K562 (cell line): ENCODE measurements around the gene SLC30A1. TPM values are rescaled to one million over a fixed set of nuclear protein-coding genes. Genes with fewer than 3 reads are reported as not detected.
A peak's percentile ranks its signal among the peaks of the same experiment; 100 is the strongest.

ENCODE experiments used
- ATF3 ChIP-seq, 2 experiments: fragments of 450-650 bp in 1 of 2; sonication (generic) in 1 of 2; formaldehyde crosslinking in 1 of 2; IDR thresholded peaks in 1 of 2; conservative IDR thresholded peaks in 1 of 2; 2 replicates each; pipeline versions ENCODE4 v1.6.1 to v1.8.1; 2016 to 2023; ENCODE audit warnings: mild to moderate bottlenecking in 2 of 2, moderate library complexity in 2 of 2, inconsistent platforms in 1 of 2, missing genetic modification reagents in 1 of 2
- CREB3L1 ChIP-seq: fragments of 450-650 bp; IDR thresholded peaks from 2 replicates; pipeline ENCODE4 v1.6.1; 2014; ENCODE audit warnings: low read depth, mild to moderate bottlenecking, moderate library complexity, borderline replicate concordance
- ETV1 ChIP-seq: fragments of 450-650 bp; conservative IDR thresholded peaks from 2 replicates; pipeline ENCODE4 v1.6.1; 2016; ENCODE audit warnings: missing genetic modification characterization, control low read depth, low read depth, missing compliant biosample characterization
- HDAC8 ChIP-seq: fragments of 450-650 bp; IDR thresholded peaks from 2 replicates; pipeline ENCODE4 v1.6.1; 2016; ENCODE audit warnings: mild to moderate bottlenecking, missing genetic modification characterization, moderate library complexity, missing compliant biosample characterization
- IFI16 ChIP-seq: fragments of 250-450 bp; sonication (Bioruptor Pico); IDR thresholded peaks from 2 replicates; pipeline ENCODE4 v2.1.2; 2022; ENCODE audit warnings: mild to moderate bottlenecking, inconsistent platforms
- KDM5B ChIP-seq: fragments of 200-600 bp; sonication (generic); IDR thresholded peaks from 2 replicates; pipeline ENCODE4 v1.6.1; 2012; ENCODE audit warnings: low read depth, mild to moderate bottlenecking, moderate library complexity, low read length, control low read depth, inconsistent platforms; ENCODE audit not compliant: insufficient replicate concordance
- MBD1 ChIP-seq: fragments of 250-450 bp; sonication (Bioruptor Pico); IDR thresholded peaks from 2 replicates; pipeline ENCODE4 v1.8.0; 2022; ENCODE audit warnings: inconsistent platforms
- PHTF2 ChIP-seq: fragments of 250-450 bp; sonication (Bioruptor Pico); IDR thresholded peaks from 2 replicates; pipeline ENCODE4 v1.5.0; 2021; ENCODE audit warnings: mild to moderate bottlenecking
- POLR3G ChIP-seq: IDR thresholded peaks from 2 replicates; pipeline ENCODE4 v1.6.1; 2011; ENCODE audit not compliant: insufficient read length, insufficient replicate concordance; ENCODE audit errors: extremely low read depth
- RBFOX2 ChIP-seq: fragments of 200-400 bp; formaldehyde crosslinking; IDR thresholded peaks from 2 replicates; pipeline ENCODE4 v1.6.1; 2017; ENCODE audit warnings: low read depth, mild to moderate bottlenecking, low read length, moderate library complexity
- RBM15 ChIP-seq: fragments of 200-400 bp; formaldehyde crosslinking; IDR thresholded peaks from 2 replicates; pipeline ENCODE4 v1.6.1; 2018; ENCODE audit warnings: mild to moderate bottlenecking, low read length, moderate library complexity; ENCODE audit not compliant: insufficient read depth
- SFPQ ChIP-seq: fragments of 200-400 bp; formaldehyde crosslinking; IDR thresholded peaks from 2 replicates; pipeline ENCODE4 v1.6.1; 2017; ENCODE audit warnings: mild to moderate bottlenecking, low read depth, low read length, moderate library complexity
- STAT5B ChIP-seq: fragments of 250-450 bp; sonication (Bioruptor Pico); IDR thresholded peaks from 2 replicates; pipeline ENCODE4 v1.8.0; 2021; ENCODE audit warnings: mild to moderate bottlenecking, inconsistent platforms
- TGIF2 ChIP-seq: sonication (generic); formaldehyde crosslinking; IDR thresholded peaks from 2 replicates; pipeline ENCODE4 v1.8.1; 2022; ENCODE audit warnings: mild to moderate bottlenecking, missing genetic modification reagents, moderate library complexity
- ZKSCAN3 ChIP-seq: fragments of 250-450 bp; sonication (Bioruptor Pico); IDR thresholded peaks from 2 replicates; pipeline ENCODE4 v1.4.0; 2020
- ZNF436 ChIP-seq: fragments of 250-450, 450-650 bp; sonication (Bioruptor Pico); formaldehyde crosslinking; IDR thresholded peaks from 2 replicates; pipeline ENCODE4 v1.7.0; 2020; ENCODE audit warnings: mild to moderate bottlenecking
- ZNF586 ChIP-seq: fragments of 450-650 bp; formaldehyde crosslinking; conservative IDR thresholded peaks from 2 replicates; pipeline ENCODE4 v1.4.0; 2020; ENCODE audit warnings: mild to moderate bottlenecking, moderate library complexity
- ZNF589 ChIP-seq: fragments of 200-800 bp; sonication (Bioruptor generic); IDR thresholded peaks from 2 replicates; pipeline ENCODE4 v1.6.1; 2016; ENCODE audit warnings: low read depth, missing genetic modification characterization, missing compliant biosample characterization
- ZNF717 ChIP-seq: fragments of 250-450 bp; sonication (Bioruptor Pico); IDR thresholded peaks from 2 replicates; pipeline ENCODE4 v1.5.0; 2021
- polyA plus RNA-seq, 8 experiments: library from polyadenylated mRNA; depleted of rRNA in 4 of 8; stranded (reverse) in 5 of 8; unstranded in 3 of 8; fragments of >200 nt; fragmentation: Nextera tagmentation in 2 of 8; fragmentation: Illumina TruSeq in 1 of 8; extraction: Ambion mirVana in 2 of 8; extraction: Trizol in 1 of 8; gene quantifications; 2 replicates each; pipeline versions ENCODE4 v1.2.1 to v1.2.3, GENCODE V29; 2011 to 2014; ENCODE audit warnings: inconsistent platforms in 1 of 8, missing spikeins in 1 of 8
- total RNA-seq, 7 experiments: library from RNA; depleted of rRNA in 6 of 7; stranded (reverse); fragments of >200 nt in 6 of 7; fragmentation: Illumina TruSeq in 2 of 7; extraction: Trizol in 2 of 7; gene quantifications; 2 replicates each; pipeline versions ENCODE4 v1.2.1 to v1.2.3, GENCODE V29; 2011 to 2021; ENCODE audit warnings: low replicate concordance in 1 of 7

SLC30A1 gene
- total and polyA plus RNA-seq, 9 of the 15 experiments (the other 6 are each of a cell fraction or from before 2014, with no cell fraction given) = 4.1 to 14.4 (median 6.6) TPM

- TF ChIP-seq ATF3 (IDR thresholded peaks at IDR 0.05) (no peak), ATF3 (CRISPR knock-in tag; conservative IDR thresholded peaks at IDR 0.05) (no peak), RBFOX2 (peak; percentile 58; the same call in 1 of the 2 replicates), HDAC8 (tag) (no peak), ZNF436 (no peak), ZNF586 (CRISPR knock-in tag) (no peak), ETV1 (no peak), ZKSCAN3 (CRISPR knock-in tag) (no peak), TGIF2 (CRISPR knock-in tag) (no peak), POLR3G (no peak), PHTF2 (CRISPR knock-in tag) (no peak), KDM5B (peak; percentile 91), SFPQ (no peak), ZNF717 (CRISPR knock-in tag) (no peak), ZNF589 (no peak), CREB3L1 (no peak), RBM15 (no peak), STAT5B (no peak), MBD1 (CRISPR knock-in tag) (no peak), IFI16 (CRISPR knock-in tag) (no peak)
Measured at GRCh38 chr1:211606332-211606913, 27.5 kb upstream of the SLC30A1 start (continued).
